ENCODE measurements around the gene MST1R. TPM values are rescaled to one million over a fixed set of nuclear protein-coding genes. Genes with fewer than 3 reads are reported as not detected.
A peak's percentile ranks its signal among the peaks of the same experiment; 100 is the strongest.

The MST1R gene
- total and polyA plus RNA-seq, 9 of the 15 experiments (the other 6 are each of a cell fraction or from before 2014, with no cell fraction given) = 1.3 to 10.0 (median 3.8) TPM

- TF ChIP-seq RHOXF2B (CRISPR knock-in tag; conservative IDR thresholded peaks at IDR 0.05) = no peak
- TF ChIP-seq ILK (tag; IDR thresholded peaks at IDR 0.05; ENCODE audit: borderline replicate concordance, low read depth) = no peak
- TF ChIP-seq ETV6 (IDR thresholded peaks at IDR 0.05; ENCODE audit: borderline replicate concordance in 1 of 2, low read depth in 2 of 2, low read length in 1 of 2) = no peak
- TF ChIP-seq ETV6 (CRISPR knock-in tag; IDR thresholded peaks at IDR 0.05; ENCODE audit: borderline replicate concordance) = no peak
- no peak for TF ChIP-seq HES1 (IDR thresholded peaks at IDR 0.05; ENCODE audit: low read depth)
- TF ChIP-seq MAFF (IDR thresholded peaks at IDR 0.05; ENCODE audit: low read length) = peak; percentile 80
- peak; percentile 94 for TF ChIP-seq MAFG (tag; conservative IDR thresholded peaks at IDR 0.05)
- peak; percentile 97 for TF ChIP-seq ZNF316 (IDR thresholded peaks at IDR 0.05)
- TF ChIP-seq C11orf30 (IDR thresholded peaks at IDR 0.05; ENCODE audit: low read depth) = peak; percentile 95
- TF ChIP-seq MYNN (IDR thresholded peaks at IDR 0.05) = no peak
- no peak for TF ChIP-seq MYNN (CRISPR knock-in tag; IDR thresholded peaks at IDR 0.05)
- no peak for TF ChIP-seq SREBF2 (CRISPR knock-in tag; IDR thresholded peaks at IDR 0.05)
- no peak for TF ChIP-seq PRDM10 (IDR thresholded peaks at IDR 0.05; ENCODE audit: partially characterized antibody)
- TF ChIP-seq HSF4 (CRISPR knock-in tag; IDR thresholded peaks at IDR 0.05; ENCODE audit: borderline replicate concordance) = no peak
- TF ChIP-seq POLR2A (conservative IDR thresholded peaks at IDR 0.05) = no peak
- no peak for TF ChIP-seq PHF20 (IDR thresholded peaks at IDR 0.05; ENCODE audit: partially characterized antibody)
- TF ChIP-seq HDAC6 (IDR thresholded peaks at IDR 0.05; ENCODE audit: low read depth, low read length) = no peak
- TF ChIP-seq CEBPB (tag; IDR thresholded peaks at IDR 0.05) = peak; percentile 70
- TF ChIP-seq PBX2 (CRISPR knock-in tag; IDR thresholded peaks at IDR 0.05; ENCODE audit: low read depth) = no peak
- peak; percentile 65 for TF ChIP-seq PBX2 (tag; conservative IDR thresholded peaks at IDR 0.05; ENCODE audit: low read depth)
- TF ChIP-seq GTF2F1 (IDR thresholded peaks at IDR 0.05; ENCODE audit: low read depth, low read length) = no peak
- TF ChIP-seq GABPB2 (CRISPR knock-in tag; conservative IDR thresholded peaks at IDR 0.05) = no peak
- TF ChIP-seq THRA (IDR thresholded peaks at IDR 0.05) = no peak
These were observed 33.4 kb upstream of the MST1R start (continued) for GRCh38 chr3:49937090-49937489.
